Lung (tissue), 12 donors: Measurements from ENCODE around the gene PRKG1. TPM values are rescaled to one million over a fixed set of nuclear protein-coding genes. Genes with fewer than 3 reads are reported as not detected.

Source experiments
- ATAC-seq: fragments of 200-7000 bp; cut with Tn5 transposase; one replicate; pipeline ENCODE4 v1.9.1; 2020; ENCODE audit warnings: moderate number of reproducible peaks; ENCODE audit not compliant: insufficient read depth, low FRiP score
- DNase-seq, 3 donors: peaks; one replicate each; pipeline ENCODE4 v3.0.0-alpha.2; 2013 to 2017
- H3K27ac ChIP-seq, 2 donors: one replicate each; pipeline ENCODE4 v1.5.1; 2013; ENCODE audit warnings: mild to moderate bottlenecking in 2 of 2, moderate library complexity in 2 of 2, control low read depth in 1 of 2, inconsistent platforms in 1 of 2, low read depth in 1 of 2, low read length in 1 of 2
- H3K27me3 ChIP-seq, 3 donors: one replicate each; pipeline ENCODE4 v1.5.1; 2013; ENCODE audit warnings: low read length in 2 of 3; ENCODE audit not compliant: control insufficient read depth in 3 of 3, insufficient read depth in 3 of 3
- H3K36me3 ChIP-seq, 4 donors: one replicate each; pipeline ENCODE4 v1.5.1; 2013; ENCODE audit warnings: low read length in 4 of 4, mild to moderate bottlenecking in 1 of 4, moderate library complexity in 1 of 4; ENCODE audit not compliant: control insufficient read depth in 4 of 4, insufficient read depth in 4 of 4
- H3K4me1 ChIP-seq, 5 donors: one replicate each; pipeline ENCODE4 v1.5.1; 2013; ENCODE audit warnings: low read length in 5 of 5, mild to moderate bottlenecking in 2 of 5, moderate library complexity in 1 of 5; ENCODE audit not compliant: control insufficient read depth in 5 of 5, insufficient read depth in 5 of 5
- H3K4me3 ChIP-seq: one replicate; pipeline ENCODE4 v1.5.1; 2013; ENCODE audit warnings: mild to moderate bottlenecking, control low read depth, moderate library complexity
- H3K9ac ChIP-seq, 2 donors: one replicate each; pipeline ENCODE4 v1.5.1; 2013; ENCODE audit warnings: low read length in 2 of 2, control low read depth in 1 of 2; ENCODE audit not compliant: insufficient read depth in 1 of 2
- H3K9me3 ChIP-seq, 4 donors: one replicate each; pipeline ENCODE4 v1.5.1; 2013; ENCODE audit warnings: low read length in 3 of 4, mild to moderate bottlenecking in 1 of 4, moderate library complexity in 1 of 4; ENCODE audit not compliant: control insufficient read depth in 4 of 4, insufficient read depth in 3 of 4
- CTCF ChIP-seq: IDR thresholded peaks from 2 replicates; pipeline ENCODE4 v1.5.1; 2012; ENCODE audit warnings: mild to moderate bottlenecking; ENCODE audit errors: control extremely low read depth, extremely low read depth
- WGBS, 2 donors: extraction: QIAGEN DNeasy Blood & Tissue Kit; methylation state at CpG; one replicate each; pipeline ENCODE4 v1.1.7; 2013; 5-methylcytosine and 5-hydroxymethylcytosine counted together
- polyA plus RNA-seq, 2 donors: library from polyadenylated mRNA; stranded (reverse); fragments of 200-250 nt; gene quantifications; one replicate each; pipeline ENCODE4 v1.2.1, GENCODE V29; 2013
- total RNA-seq, 2 donors: library from RNA; depleted of rRNA in 1 of 2; stranded (reverse); fragments of >200 nt in 1 of 2; gene quantifications; one replicate each; pipeline ENCODE4 v1.2.1, GENCODE V29; 2014 to 2021
- donor health status: control.
- donor health status: control.
- donor health status: Bipolar disorder and iron deficiency.
- donor health status: healthy.
- donor health status: DM: yes; HTN: yes; CAD: no.

Gene PRKG1
- total and polyA plus RNA-seq, 4 donors = 2.1 to 50.8 (median 15.1) TPM

- ATAC-seq (no peak), DNase-seq (no peak)
- no peak for TF ChIP-seq CTCF
- no peaks in the 10 kb centered on the region for H3K9me3 ChIP-seq
- H3K9ac ChIP-seq = no peak overlapping the region
- H3K27me3 ChIP-seq = no peaks in the 10 kb centered on the region
- H3K4me3 ChIP-seq = no peak overlapping the region
- H3K36me3 ChIP-seq = no peaks in the 10 kb centered on the region
- whole genome bisulfite sequencing, 2 donors = 80 to 94% methylated on average over 2 of the region's 2 CpGs
- peaks cover 0 to 5% (median 1%) of the 10 kb centered on the region in 5 donors for H3K4me1 ChIP-seq
- H3K27ac ChIP-seq = no peak overlapping the region
Measured at GRCh38 chr10:51141010-51141409, 66.7 kb downstream of the PRKG1 start.

GRCh38 chr10:51144161-51144781, 70.0 kb downstream of the PRKG1 start:
- WGBS, 2 donors = 94 to 96% methylated on average over 1 of the region's 1 CpG
- Histone ChIP-seq H3K4me3 (no peak overlapping the region), H3K9me3 (no peaks in the 10 kb centered on the region), H3K27ac (no peak overlapping the region), H3K9ac (no peak overlapping the region), H3K36me3 (no peaks in the 10 kb centered on the region), H3K27me3 (no peaks in the 10 kb centered on the region), H3K4me1 (peaks cover 0 to 5% (median 0%) of the 10 kb centered on the region in 5 donors)
- DNase-seq = no peak
- TF ChIP-seq CTCF = no peak
- ATAC-seq = no peak

- no peaks in the 10 kb centered on the region for H3K27me3 ChIP-seq
- no peaks in the 10 kb centered on the region for H3K9me3 ChIP-seq
- WGBS, 2 donors = 77 to 90% methylated on average over 7 of the region's 7 CpGs
- no peak overlapping the region for H3K9ac ChIP-seq
- no peaks in the 10 kb centered on the region for H3K36me3 ChIP-seq
- peaks cover 0 to 5% (median 0%) of the 10 kb centered on the region in 5 donors for H3K4me1 ChIP-seq
- ATAC-seq (no peak), DNase-seq (no peak)
- H3K4me3 ChIP-seq = no peak overlapping the region
- H3K27ac ChIP-seq = no peak overlapping the region
- TF ChIP-seq CTCF = no peak
Measured at GRCh38 chr10:51145375-51145774, 71.1 kb downstream of the PRKG1 start.
